ENCODE data around the gene PBX3.

The PBX3 gene

DNA sequence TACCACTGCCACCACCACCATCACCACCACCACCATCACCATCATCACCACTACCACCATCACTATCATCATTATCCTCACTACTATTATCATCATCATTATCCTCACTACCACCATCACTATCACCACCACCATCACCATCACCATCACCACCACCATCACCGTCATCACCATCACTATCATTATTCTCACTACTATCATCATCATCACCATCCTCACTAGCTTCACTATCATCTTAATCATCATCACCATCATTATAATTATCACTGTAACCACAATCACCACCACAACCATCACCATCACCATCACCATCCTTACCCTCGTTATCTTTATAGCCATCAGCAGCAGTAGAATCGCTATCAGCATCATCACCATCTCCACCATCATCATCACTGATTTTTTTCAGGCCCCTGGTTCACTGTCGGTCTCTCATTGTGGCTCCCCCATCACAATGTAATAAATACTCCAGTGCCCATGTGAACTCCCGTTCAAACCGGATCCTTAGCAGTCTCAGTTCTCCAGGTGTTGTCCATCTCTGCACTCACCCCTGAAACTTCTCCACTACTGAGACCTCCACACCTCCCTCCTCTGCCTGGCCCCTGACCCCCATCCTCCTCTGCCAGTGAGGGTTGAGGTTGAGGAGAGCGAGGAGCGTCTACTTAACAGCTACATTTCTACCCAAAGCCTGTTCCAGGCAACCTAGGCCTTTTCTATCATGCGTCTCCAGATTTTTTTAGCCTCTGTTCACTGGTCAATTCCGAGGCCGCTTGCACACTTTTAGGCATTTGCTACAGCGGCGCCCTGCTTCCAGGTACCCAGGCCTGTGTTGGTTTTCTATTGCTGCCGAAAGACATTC is 238.2 kb downstream of the PBX3 start:
- no peak for DNase-seq

DNA sequence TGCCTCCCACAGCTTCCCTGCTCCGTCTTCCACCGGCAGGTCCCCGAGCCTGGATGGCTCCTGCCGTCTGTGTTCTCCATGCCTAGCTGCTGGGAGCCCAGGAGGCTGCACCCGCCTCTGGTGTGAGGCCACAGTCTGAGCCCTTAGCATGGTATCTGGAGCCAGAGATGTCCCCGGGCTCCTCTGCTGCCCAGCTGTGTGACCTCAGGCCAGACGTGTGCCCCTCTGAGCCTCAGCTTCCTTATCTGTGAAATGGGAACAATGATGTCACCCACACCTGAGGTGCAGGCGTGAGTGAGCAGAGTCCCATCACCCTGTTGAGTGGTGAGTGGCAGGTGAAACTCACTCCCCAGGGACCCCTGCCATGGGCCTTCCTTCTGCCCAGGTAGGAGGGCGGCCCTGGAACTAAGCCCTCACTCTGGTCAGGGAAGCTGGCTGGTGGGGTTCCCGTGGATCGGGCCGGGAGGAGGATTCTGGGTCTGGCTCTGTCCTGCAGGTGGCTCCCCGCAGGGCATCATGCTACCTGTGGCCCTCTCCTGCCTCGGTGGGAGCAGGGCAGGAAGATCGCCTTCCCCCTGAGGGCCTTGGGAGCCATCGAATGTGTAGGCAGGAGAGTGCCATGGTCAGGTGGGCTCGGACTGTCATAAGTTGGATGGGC is 239.0 kb downstream of the PBX3 start:
- no peak for DNase-seq

DNA sequence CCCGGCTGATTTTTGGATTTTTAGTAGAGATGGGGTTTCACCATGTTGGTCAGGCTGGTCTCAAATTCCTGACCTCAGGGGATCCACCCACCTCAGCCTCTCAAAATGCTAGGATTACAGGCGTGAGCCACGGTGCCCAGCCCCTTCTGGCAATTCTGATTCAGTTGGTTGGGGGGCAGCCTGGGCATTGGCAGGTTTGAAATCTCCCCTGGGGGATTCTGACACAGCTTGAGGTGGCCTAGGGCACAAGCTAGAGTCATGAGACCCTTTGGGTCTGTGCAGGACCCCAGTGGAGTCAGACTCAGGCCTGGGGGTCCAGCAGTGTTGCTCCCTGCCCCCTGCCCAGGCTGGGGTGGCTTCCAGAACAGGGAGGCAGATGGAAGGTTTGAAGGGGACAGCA is 239.8 kb downstream of the PBX3 start:
- no peak for DNase-seq

- DNase-seq: no peak
Measured at GRCh38 chr9:125987420-125987819, 240.2 kb downstream of the PBX3 start.

GRCh38 chr9:125988479-125989050 is 241.4 kb downstream of the PBX3 start:
- DNase-seq: no peak

DNA sequence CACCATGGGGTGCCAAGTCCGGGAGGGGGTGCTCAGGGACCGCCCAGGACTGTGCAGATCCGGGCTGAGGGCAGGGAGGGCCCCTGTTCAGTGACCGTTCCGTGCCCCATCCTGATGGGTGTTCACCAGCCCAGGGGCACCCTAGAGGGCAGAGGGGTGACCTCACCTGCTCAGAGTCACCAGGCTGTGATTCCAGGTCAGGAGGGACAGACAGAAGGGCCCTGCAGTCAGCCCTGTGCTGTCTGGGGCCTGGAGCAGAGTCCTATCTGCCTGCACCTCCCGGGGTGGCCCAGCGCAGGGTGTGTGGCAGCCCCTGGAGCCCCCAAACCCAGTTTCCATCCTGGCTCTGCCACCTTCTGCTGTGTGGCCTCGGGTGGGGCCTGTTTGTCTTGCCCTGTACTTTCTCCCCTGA is 241.9 kb downstream of the PBX3 start:
- DNase-seq: no peak

- DNase-seq: no peak
Measured at GRCh38 chr9:125989524-125990180, 242.5 kb downstream of the PBX3 start.

GRCh38 chr9:125990186-125990792 is 243.1 kb downstream of the PBX3 start:
- DNase-seq: no peak

- no peak for DNase-seq
Measured at GRCh38 chr9:125990793-125991220, 243.6 kb downstream of the PBX3 start.

- no peak for DNase-seq
Measured at GRCh38 chr9:125991886-125992529, 244.8 kb downstream of the PBX3 start.

- DNase-seq: no peak
Measured at GRCh38 chr9:125992557-125992956, 245.4 kb downstream of the PBX3 start.

DNA sequence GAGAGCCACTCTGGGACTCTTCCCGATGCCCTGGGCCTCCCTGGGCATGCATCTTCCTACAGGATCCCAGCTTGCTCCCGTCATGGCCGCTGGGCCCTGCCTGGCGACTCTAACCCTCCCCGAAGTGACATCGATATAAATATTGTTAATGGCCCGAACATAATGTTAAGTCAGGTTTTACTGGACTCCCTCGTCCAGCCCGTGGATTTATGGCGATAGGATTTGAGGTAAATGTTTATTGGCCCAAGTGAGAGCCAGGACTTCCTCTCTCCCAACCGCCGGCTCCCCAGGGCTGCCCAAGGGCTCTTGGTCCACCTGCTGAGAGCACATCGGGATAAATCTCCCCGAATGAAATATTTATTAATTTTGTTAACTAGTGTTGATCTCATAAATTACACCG is 246.3 kb downstream of the PBX3 start:
- DNase-seq: no peak

DNA sequence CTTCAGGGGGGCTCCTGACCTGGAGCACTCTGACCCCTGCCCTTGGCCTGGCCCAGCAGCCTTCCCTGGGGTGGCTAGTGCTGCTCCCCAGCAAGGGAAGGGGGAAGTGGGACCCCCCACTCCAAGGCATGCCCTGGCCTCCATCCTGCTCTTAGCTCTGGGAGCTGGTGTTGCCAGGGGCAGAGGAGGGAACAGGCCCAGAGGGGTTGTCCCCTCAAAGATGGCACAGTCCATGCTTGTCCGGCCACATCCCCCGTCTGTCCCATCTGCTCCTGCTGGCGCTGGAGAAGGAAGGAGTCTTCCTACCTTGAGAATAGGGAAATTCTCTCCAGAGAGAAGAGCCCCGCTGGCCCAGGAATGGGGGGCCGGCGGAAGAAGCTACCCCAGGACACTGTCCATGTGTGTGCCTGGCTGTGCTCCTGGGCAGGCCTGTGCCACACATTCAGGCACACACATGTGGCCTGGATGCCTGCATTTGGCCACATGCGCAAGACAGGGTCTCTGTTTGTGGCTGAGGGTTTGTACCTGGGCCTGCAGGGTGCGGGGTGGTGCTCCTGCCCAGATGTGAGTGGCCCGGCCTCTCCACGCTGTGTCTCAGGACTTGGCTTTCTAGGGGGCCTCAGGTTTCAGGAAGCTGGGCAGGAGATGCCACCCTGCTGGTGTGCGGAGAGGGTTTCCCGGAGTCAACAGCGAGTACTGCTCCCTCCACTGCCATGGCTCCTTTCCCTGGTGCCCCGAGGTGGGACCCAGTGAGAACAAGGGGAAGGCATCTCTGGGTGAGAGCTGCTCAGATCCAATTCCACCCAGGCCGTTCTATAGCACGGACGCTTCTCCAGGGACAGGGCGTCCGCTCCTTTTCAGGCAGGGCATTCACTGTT is 247.1 kb downstream of the PBX3 start:
- no peak for DNase-seq

DNA sequence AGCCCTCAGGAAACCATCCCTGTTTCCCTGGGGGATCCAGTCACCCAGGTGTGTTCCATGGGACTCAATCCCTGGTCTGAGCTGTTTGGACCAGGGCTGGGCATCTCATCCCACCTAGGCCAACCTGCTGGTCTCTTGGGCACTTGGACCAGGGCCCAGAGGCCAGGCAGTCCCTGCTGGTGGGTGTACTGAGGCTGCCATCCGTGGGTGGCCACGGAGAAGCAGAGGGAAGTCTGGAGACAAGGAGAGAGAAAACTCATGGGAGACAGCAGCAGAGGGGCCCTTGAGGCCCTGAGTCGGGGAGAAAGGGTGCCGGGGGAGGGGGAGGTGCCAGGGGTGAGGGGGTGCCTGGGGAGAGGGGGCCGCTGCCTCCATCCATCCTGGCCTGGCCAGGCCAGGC is 247.8 kb downstream of the PBX3 start:
- no peak for DNase-seq

DNA sequence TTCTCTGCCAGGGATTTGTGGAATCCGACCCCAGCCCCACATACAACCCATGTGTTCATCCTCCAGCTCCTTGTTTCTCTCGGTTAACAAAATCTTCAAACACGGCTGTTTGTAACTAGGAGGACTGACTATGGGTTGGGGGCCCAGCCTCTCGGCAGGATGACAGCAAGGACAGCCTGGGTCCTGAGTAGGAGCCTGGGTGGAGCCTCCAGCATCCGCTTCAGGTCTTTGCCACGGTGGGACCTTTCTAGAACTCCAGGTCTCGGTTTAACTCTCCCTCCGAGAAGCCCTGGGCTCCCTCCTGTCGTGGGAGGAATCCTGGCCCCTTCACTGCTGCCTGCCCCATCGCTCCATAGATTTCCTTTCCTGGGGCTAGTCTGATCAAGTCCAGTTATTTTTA is 248.5 kb downstream of the PBX3 start:
- no peak for DNase-seq

DNA sequence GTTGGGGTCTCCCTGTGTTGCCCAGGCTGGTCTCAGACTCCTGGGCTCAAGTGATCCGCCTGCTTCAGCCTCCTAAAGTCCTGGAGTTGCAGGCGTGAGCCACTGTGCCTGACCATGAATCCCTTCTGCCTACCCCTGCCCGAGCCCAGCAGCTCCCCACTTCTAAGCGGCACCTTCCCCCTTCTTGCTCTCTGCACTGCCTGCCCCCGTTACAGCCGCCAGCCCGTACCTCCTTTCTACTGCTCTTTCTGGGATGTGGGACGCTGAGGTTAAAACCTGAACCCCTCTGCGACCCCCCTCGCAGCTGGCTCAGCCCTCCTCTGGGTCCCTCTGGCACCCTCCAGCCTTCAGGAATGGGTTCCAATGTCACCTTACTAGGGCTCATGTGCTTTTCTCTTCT is 249.6 kb downstream of the PBX3 start:
- no peak for DNase-seq

DNA sequence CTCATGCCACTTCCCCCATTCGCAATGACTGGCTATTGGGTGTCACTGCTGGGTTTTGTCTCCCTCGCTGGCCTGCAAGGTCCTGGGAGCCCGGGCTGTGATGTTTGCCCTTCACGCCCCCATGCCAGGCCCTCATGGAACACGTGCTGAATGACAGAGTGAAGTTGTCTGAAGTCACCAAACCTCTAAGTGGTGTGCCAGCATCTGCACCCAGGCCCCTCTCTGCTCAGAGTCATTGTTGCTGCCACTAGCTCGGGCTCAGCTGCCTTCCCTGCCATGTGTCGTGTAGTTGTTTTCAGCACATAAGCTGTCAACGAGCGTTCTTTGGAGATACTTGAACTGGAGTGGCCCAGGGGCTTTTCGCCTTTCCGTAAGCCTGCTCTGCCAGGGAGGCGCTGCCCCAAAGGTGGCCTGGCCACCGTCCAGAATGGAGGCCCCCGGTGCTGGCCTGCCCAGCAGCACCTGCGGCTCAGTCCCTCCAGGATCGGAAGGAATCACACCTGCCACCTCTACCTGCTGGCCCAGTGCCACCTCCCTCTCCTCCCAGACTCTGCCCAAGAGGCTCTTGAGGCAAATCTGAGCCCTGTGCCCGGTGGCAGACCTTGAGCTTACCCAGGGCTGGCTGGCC is 250.1 kb downstream of the PBX3 start:
- peak in 1 of 2 experiments; percentile 58 for DNase-seq

GRCh38 chr9:125998837-125999503 is 251.8 kb downstream of the PBX3 start:
- DNase-seq: no peak

GRCh38 chr9:125999504-125999881 is 252.3 kb downstream of the PBX3 start:
- DNase-seq: no peak

DNA sequence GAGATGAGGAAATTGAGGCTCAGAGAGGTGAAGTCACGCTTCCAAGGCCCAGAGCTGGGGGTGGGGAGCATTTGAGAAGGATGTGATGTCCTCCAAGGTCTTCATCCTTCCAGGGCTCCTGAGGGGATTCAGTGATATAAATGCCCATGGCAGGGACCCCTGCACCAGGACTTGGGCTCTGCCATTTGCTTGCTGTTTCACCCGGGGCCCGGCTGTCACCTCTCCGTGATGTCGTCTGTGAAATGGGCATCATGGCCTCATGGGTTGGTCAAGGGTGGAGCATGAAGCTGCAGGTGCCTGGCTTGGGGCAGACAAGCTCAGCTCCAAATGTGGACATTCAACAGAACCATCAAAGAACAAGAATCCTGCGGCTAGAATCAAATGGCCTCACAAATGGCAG is 253.1 kb downstream of the PBX3 start:
- DNase-seq: no peak

All from SHP77 (cell line).